ENCODE measurements around the gene DUSP15.
"Not testable (repeated sequence)": the region's sequence is repeated elsewhere in the genome, so short reads cannot be mapped to it uniquely, and the experiment has no call there.

The DUSP15 gene

GRCh38 chr20:31841928-31842327 is 28.4 kb downstream of the DUSP15 start:
- no peak for FAIRE-seq

DNA sequence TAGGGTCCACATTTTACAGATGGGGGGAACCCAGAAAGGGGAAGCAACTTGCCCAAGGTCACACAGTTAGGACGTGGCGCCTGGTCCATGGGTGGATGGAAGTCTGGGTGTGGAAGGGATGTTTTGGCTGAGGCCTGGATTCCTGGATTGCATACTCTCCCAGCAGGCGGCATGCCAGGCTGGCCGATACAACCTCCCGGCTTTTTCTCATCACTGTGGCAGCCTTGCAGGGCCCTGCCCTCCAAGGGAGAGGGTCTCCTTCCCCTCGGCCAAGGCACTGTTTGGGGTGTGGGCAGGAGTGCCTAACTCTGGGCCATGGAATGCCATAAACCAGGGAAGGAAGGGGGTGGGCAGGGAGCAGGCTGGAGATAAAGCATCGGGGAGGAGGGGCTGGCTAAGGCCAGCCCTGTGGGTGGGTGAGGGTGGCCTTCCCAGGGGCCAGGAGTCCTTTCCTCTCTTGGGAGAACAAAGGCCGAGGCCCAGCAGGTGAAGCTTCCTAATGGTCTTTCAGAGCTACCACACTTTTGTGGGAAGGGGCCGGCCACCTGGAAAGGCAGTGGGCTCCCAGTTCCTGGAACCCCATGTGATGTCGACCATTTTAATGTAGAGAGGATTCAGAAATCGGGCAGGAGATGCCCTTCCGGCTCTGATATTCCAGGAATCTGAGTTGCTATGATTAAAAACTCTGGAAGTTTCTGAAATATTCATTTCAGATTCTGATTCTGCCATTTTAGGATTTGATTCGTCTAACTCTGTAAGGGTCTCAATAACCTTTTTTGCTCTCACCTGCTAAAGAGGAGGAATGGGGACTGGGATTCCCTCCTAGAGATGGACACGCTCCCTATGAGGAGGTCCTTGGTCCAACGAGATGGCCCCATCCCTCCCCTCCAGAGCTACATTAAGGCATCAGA is 29.2 kb downstream of the DUSP15 start:
- no peak for DNase-seq (ENCODE audit: insufficient read length, low spot score)
- FAIRE-seq, result no peak

More at GRCh38 chr20:31841928-31842327, 28.4 kb downstream of the DUSP15 start:
- DNase-seq (ENCODE audit: insufficient read length, low spot score), result no peak

DNA sequence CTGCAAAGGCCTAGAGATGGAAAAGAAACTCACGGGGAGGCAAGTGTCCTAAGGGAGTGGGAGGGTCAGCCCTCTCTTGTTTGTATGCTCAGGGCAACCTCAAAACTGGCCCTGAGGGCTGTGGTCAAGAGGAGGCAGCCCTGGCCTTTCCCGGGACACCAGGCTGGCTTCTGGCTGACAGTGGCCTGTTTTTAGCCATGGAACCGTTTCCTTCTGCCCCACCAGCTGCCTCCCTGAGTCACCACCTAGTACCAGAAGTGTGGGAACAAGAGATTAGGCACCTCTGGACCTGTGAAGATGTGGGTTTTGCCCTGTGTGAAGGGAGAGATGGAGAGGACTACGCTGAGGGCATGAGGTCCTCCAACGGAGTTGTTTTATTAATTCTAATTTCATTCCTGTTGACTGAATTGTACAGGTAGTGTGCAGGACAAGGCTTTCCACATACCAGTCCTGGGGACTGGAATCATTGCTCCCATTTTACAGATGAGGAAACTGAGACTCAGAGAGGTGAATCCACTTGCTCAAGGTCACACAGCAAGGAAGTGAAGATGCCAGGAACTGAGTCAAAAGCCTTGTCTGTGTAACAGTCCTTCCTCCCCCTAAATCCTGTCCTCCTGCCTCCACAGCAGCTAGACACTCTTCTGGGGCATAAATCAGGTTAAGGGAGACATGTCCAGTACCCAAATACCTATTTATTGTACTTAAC is 30.4 kb downstream of the DUSP15 start:
- DNase-seq (ENCODE audit: insufficient read length, low spot score), result no peak
- FAIRE-seq, result no peak

GRCh38 chr20:31838646-31839292 is 31.6 kb downstream of the DUSP15 start:
- FAIRE-seq (no peak), DNase-seq (ENCODE audit: insufficient read length, low spot score) (no peak)

DNA sequence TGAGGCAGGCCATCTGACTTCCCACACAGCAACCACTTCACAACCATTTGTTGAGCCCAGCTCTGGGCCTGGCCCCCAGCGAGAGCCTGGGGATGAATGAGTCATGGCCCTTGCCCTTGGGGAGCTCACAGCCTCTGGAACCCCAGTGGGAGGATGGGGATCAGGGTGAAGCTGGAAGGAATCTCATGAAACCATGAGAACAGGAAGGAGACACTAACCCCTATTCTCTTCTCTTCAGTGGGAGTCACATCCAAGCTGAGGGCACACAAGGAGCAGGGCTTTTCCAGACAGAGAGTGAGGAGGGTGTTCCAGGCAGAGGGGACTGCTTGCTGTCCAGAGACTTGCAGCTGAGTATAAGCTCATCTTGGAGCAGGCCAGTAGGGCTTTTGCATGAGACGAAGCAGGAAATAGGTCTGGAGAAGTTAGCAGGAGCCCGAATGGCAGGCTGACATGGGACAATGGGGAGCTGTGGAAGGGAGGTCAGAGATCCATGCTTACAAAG is 32.4 kb downstream of the DUSP15 start:
- FAIRE-seq, result no peak

GRCh38 chr20:31836853-31837608 is 33.3 kb downstream of the DUSP15 start:
- FAIRE-seq, result no peak
- no peak for DNase-seq (ENCODE audit: insufficient read length, low spot score)

More for the DNA sequence above, 32.4 kb downstream of the DUSP15 start:
- no peak for DNase-seq (ENCODE audit: insufficient read length, low spot score)

- DNase-seq (ENCODE audit: insufficient read length, low spot score), result peak; percentile 54
- peak; percentile 76 for FAIRE-seq
Measured at GRCh38 chr20:31835977-31836852, 34.1 kb downstream of the DUSP15 start.

- FAIRE-seq (no peak), DNase-seq (ENCODE audit: insufficient read length, low spot score) (no peak)
Measured at GRCh38 chr20:31835554-31835953, 34.8 kb downstream of the DUSP15 start.

DNA sequence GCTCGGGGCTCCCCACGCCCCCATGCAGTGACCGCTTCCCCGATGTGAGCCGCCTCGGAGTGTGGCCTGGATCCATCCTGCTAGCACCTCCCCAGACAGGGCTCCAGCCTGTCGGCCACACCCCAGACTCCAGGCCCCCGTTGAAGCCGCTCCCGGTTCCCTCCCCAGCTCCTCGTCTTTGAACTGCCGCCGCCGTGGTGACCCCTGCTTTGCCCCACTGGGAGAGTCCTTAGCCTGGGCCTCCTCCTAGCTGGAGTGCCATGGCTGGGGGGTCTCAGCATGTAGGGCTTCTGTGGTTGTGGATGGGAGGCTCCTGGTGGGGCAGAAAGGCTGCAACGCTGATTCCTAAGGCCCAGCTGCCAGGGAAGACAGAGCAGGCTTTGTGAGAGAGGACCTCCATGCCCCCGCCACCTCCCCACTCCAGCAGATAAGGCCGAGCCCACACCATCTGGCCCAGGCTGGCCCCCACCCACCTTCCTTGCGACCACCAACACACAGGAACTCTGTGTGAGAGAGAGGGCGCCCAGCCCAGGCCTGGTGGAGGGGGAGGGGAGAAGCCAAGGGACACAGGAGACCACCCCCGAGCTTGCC is 36.3 kb downstream of the DUSP15 start:
- no peak for DNase-seq (ENCODE audit: insufficient read length, low spot score)
- FAIRE-seq, result no peak

- FAIRE-seq (no peak), DNase-seq (ENCODE audit: insufficient read length, low spot score) (peak; percentile 71)
Measured at GRCh38 chr20:31833130-31833930, 37.0 kb downstream of the DUSP15 start.

GRCh38 chr20:31831771-31832306 is 38.5 kb downstream of the DUSP15 start:
- FAIRE-seq, result no peak
- DNase-seq (ENCODE audit: insufficient read length, low spot score), result no peak

- FAIRE-seq, result no peak
- DNase-seq (ENCODE audit: insufficient read length, low spot score), result no peak
Measured at GRCh38 chr20:31831211-31831610, 39.1 kb downstream of the DUSP15 start.

DNA sequence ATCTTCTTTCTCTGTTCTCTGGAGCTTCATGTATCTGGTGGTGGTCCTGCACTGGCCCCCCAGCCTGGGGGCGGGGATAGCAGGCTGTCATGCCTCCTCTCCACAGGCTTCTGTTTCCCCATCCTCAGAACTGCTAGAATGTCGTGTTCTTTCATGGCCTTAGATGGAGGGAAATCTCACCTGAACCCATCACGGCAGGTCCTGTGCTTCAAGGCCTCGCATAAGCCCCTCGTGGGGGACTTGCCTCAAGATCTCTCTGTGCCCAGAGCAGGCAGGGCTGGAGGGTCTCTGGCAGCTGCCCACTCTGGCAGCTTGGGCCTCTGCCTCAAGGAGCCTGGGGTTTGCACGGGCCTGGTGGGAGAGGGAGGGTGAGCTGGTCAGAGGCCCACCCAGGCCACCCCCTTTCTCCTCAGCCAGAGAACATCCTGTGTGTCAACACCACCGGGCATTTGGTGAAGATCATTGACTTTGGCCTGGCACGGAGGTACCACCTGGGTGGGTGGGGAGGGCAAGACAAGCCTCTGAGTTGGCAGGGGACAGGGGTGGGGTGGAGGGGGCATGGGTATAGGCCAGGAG is 39.8 kb downstream of the DUSP15 start:
- DNase-seq (ENCODE audit: insufficient read length, low spot score) (no peak), FAIRE-seq (no peak)

GRCh38 chr20:31829731-31830130 is 40.6 kb downstream of the DUSP15 start:
- FAIRE-seq, result no peak
- DNase-seq (ENCODE audit: insufficient read length, low spot score), result no peak

GRCh38 chr20:31828016-31828415 is 42.3 kb downstream of the DUSP15 start:
- FAIRE-seq; DNase-seq (ENCODE audit: insufficient read length, low spot score): not testable (repeated sequence)

- FAIRE-seq (no peak), DNase-seq (ENCODE audit: insufficient read length, low spot score) (no peak)
Measured at GRCh38 chr20:31827059-31827458, 43.3 kb downstream of the DUSP15 start.

DNA sequence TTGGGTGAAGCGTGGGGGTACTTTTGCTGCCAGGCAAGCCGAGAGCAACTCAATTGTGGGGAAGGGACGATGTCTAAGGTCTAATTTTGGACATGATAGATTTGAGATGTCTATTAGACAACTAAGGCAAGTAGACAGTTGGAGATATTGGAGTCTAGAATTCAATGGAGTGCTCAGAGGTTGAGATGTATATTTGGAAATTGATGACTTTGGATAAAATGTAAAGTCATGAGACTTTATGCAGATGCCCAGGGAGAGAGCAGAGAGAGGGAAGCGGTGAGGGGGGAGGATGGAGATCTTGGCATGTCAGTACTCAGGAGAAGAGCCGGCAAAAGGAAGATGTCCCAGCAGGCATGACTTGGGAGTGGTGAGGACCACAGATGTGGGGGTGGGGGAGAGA is 44.3 kb downstream of the DUSP15 start:
- FAIRE-seq, result no peak
- DNase-seq (ENCODE audit: insufficient read length, low spot score), result no peak
